ENCODE measurements around the gene HTR1A.

Gene HTR1A

GRCh38 chr5:63962279-63962678 lies at the start of gene HTR1A:
Gene HTR1A (minus strand): TSS chr5:63962445. CDS start chr5:63961719, 726 bp downstream.
- DNase-seq: peak; percentile 40

DNA sequence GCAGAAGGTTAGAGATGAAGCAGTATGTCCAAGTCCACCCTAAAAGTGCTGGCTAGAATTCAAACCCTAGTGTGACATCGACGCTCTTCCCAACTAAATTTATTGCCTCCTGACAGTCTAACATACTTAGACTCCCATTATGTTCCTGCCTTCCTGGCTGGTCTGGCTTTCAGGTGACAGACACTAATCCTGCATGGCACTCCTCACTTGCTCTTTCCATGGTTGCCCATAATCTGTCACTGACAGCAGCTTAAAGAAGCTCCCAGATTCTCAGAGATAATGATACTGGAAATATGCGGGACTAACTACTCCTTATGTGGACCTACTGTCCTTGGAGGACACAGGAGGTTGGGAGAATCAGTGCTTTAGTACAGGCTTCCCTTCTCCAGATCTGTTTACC lies 41.7 kb upstream of the HTR1A start:
- peak; percentile 93 for DNase-seq

DNA sequence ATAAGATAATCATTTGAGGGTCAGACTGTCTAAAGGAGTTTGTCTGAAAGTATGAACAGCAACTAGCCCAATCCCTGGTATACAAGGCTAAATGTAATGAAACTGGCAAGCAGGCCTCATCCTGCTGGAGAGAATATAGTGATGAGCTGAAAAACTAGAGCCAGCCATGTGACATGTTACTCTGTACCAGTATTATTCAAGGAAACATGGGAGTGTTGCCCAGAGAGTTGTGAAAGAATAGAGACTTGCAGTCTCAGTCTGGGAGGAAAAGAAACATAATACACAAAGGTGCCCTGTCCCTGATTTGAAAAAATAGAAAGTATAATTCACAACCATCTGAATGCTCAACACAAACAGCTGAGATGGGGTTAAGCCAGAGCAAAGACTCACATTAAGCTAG lies 37.9 kb upstream of the HTR1A start:
- DNase-seq: no peak

GRCh38 chr5:63987053-63987452 lies 24.8 kb upstream of the HTR1A start:
- no peak for DNase-seq

- DNase-seq: no peak
Observed at GRCh38 chr5:63981864-63982263, 19.6 kb upstream of the HTR1A start.

DNA sequence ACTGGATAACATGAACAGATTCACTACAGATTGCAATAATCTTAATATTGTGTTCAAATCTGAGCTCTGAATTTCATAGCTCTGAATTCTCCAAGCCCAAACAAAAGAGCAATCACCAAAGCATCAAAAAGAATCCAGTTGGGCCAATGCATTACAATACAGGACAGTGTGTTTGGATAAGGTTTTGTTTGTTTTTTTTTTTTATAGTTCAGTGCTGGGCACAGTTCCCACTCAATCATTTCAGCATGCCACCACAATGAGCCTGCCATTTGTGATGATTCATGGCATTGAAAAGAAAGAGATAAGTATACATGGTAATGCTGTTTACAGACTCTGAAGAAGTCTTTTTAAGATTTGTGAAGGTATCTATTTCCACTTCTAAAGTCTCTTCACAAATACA lies 1.7 kb upstream of the HTR1A start:
- no peak for DNase-seq

DNA sequence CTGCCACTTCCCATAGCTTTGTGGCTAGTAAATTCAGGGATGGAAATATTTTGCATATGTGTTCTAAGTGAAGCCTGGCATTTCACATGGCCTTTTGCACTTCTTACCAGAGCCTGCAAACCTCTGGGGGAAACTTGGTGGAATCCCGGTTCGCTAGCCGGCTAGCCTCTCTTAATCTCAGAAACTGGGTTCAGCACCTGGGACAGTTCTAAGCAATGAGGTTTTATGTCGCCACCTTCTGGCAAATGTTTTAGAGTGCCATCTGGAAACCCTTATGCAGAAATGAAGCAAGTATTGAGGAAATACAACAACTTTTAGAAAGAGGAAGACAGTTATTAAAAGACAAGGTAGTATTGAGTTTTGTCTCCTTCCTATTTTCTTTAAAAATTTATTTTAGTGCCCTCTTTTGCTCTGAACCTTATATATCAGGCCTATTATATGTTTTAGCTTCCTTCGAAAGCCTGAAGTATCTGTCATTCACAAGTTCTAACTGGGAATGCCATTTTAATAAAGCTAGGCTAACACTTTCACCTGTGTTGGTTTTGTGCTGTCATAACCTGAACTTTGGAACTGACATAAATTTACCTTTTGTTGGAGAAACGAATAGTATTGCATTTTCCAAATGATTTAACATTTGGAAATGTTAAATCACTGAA lies 963 bp upstream of the HTR1A start:
- DNase-seq: peak; percentile 71

- DNase-seq: peak; percentile 2
Observed at GRCh38 chr5:63961598-63962161, 565 bp downstream of the HTR1A start.

DNA sequence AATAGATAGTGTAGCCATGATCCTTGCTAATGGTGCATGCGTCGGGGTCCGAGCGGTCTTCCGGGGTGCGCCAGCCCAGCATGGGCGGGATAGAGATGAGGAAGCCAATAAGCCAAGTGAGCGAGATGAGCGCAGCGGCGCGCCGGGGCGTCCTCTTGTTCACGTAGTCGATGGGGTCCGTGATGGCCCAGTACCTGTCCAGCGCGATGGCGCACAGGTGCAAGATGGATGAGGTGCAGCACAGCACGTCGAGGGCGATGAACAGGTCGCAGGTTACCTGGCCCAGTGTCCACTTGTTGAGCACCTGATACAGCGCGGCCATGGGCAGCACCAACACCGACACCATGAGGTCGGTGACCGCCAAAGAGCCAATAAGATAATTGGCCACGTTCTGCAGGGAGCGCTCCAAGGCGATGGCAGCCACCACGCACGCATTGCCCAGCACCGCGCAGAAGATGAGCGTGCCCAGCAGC lies 1.1 kb downstream of the HTR1A start:
- DNase-seq: no peak

DNA sequence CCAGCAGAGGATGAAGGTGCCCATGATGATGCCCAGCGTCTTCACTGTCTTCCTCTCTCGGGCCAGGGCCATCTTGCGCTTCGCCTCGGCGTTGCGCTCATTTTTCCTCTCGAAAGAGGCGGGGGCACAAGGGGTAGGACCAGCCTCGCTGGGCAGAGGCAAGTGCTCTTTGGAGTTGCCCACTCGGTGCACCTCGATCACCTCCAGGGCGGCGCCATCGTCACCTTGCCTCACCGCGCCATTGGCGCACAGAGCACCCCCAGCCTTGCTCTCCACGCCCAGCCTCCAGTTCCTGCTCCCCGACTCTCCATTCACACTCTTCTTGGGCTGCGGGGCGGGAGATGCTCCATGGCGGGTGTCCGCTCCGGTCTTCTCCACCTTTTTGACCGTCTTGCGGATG lies 1.6 kb downstream of the HTR1A start:
- no peak for DNase-seq

GRCh38 chr5:63959177-63959982 lies 2.9 kb downstream of the HTR1A start:
- DNase-seq: peak; percentile 92

DNA sequence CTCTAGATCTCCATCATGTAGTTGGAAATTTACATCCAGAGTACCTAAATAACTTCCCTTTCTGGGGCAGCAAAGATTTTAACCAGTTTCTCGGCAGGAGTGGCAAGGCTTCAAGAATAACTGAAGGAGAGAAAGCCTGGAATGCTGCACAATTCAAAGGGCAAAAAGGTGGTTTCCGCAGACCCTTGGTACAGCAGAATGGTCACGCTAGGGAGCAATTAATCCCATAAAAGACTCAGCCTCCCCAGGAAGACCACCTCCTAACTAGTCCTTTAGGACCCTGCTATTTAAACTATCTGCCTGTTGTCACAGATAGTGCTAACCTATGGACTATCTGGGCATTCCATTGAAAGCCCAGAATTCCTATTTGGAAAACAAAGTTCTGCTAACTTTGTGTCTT lies 3.6 kb downstream of the HTR1A start:
- no peak for DNase-seq

DNA sequence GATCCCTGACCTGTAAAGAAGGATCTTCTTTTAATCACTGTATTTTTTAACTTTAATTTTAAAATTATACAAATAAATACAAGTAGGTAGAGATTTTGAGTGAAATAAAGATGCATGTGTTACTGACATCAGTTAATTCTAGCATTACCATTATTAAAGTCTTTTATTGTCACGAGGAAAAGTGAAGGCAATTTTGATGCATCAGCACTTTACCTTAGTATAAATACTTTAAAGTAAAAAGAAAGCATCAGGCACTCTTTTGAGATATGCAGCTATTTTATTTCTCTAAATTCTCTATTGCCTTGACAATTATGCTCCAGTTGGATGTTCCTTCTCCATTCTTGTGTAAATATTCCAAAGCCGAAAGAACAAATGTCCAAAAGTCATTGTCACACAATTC lies 4.6 kb downstream of the HTR1A start:
- no peak for DNase-seq

- peak; percentile 24 for DNase-seq
Observed at GRCh38 chr5:63953217-63953616, 9.0 kb downstream of the HTR1A start.

DNA sequence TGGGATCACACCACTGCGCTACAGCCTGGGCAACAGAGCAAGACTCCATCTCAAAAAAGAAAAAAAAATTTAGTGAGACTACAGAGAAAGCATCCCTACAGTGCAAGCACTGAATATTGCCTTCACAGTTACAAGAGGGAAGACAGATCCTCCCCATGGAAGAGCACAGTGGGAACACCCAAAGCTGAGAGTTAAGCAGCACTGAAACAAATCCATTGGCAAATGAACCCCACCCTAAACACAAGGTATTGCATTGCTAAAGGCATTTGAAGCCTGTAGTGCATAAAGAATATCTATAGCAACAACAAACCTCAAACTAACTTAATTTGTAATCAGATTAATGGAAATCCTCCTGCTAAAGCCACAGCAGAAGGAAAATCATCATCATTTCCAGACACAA lies 27.1 kb downstream of the HTR1A start:
- DNase-seq: peak; percentile 2

GRCh38 chr5:63931836-63932235 lies 30.4 kb downstream of the HTR1A start:
- peak; percentile 81 for DNase-seq

DNA sequence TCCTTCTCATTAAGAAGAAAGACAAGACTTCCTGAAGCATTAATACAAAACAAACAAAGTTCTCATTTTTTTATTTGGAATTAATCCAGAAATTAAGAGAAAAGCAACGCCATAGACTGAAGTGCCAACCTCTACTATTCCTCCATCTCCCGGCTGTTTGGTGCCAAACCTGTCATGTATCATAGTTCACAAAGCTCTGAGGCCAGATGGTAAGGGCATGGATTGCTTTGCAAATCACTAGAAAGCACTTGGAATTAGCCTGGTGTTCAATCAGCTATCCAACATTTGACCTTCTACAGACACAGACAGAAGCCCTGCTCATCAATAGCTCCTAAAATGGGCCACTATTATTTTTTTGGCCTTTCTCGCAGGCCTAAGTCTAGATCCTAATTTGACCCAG lies 33.8 kb downstream of the HTR1A start:
- DNase-seq: peak; percentile 73

- DNase-seq: no peak
Observed at GRCh38 chr5:63923914-63924313, 38.3 kb downstream of the HTR1A start.

DNA sequence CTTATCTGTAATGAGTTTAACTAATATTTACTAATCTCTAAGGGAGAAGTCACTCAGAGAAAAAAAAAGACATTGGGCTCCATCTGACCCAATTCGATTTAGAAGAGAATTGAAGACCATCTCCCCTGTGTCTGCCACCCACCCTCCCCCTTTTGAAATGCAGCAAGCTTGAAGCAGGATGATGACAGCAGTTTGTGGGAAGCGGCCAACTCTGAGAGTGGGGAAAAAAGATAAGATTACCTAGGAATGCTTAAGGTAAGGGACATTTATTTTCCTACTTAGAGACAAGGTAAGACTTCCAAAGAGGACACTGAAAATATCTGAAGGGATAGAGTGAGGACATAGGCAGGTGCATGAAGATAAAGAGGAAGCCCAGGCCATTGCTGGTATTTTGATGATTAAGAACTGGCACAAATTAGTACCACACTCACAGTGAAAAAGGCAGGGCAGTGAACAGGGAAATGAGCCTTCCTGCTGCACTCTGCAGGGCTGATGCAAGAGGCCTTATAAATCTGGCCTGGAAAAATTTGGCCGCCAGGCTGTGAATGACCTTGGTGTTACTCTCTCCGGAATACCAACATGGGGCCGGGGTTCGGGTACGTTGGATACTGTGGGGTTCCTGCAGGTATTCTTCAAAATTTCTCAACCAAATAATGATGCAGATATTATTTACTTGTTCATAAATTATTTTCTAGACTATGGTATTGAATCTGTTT lies 42.3 kb downstream of the HTR1A start:
- no peak for DNase-seq

GRCh38 chr5:63916786-63917185 lies 45.5 kb downstream of the HTR1A start:
- DNase-seq: no peak

DNA sequence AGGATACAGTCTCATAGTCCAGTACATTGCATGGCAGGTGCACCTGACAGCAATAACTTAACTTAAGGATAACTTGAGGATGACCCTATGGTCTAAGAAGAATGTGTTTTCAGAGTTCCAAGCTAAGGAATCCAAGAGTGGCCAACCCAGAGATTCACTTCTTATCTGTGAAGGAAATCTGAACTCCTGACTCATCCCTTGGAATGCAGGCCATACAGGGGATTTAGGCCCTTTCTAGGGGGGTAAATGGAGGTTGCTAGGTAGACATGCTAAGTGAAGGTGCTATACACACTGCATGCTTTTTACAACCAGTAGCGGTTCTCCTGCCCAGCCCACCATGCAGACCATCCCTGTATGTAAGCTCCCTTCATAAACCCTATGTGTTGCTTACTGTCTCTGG lies 50.4 kb downstream of the HTR1A start:
- no peak for DNase-seq

Measured in NCI-H82 (cell line).